UCSD-AML1 (cell line): ENCODE measurements around the gene CD40.
A peak's percentile ranks its signal among the peaks of the same experiment; 100 is the strongest.

ENCODE experiments used
- DNase-seq: peaks from one replicate; lab custom pipeline; 2025; ENCODE audit not compliant: unreplicated experiment; lab: John Stamatoyannopoulos, UW

The CD40 gene

DNA sequence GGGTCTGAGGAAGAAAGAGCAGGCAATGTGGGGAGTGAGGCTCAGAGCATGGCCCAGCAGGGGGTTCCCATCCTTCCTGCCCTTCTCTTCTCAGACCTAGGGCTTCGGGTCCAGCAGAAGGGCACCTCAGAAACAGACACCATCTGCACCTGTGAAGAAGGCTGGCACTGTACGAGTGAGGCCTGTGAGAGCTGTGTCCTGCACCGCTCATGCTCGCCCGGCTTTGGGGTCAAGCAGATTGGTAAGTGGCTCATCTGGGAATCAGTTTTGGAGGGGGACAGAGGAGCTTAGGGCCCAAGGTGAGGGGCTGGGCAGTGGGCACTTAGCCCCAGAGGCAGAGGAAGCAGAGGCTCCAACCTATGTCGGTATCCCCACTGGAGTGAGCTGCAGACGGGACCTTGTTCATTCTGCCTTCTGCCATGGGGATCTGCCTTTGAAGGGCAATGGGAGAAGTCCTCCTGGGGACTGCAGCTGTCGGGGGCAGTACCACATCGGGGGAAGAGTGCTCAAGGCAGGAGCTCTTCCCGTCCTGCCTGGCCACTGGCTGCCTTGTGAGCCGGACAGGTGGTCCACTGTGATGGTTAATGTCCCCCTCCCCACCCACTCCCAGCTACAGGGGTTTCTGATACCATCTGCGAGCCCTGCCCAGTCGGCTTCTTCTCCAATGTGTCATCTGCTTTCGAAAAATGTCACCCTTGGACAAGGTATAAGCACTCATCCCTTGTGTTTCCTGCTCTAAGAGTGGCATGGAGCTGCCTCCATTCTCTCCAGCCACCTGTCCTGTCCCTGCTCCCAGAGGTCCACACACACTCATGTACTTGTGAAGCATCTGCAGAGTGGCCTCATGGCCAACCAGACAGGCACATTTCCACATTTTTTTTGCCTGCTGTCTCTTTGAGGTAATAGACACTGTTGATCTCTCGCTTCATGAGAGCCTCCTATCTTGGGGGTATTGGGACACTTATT, 4.7 kb downstream of the CD40 start:
- no peak for DNase-seq

DNA sequence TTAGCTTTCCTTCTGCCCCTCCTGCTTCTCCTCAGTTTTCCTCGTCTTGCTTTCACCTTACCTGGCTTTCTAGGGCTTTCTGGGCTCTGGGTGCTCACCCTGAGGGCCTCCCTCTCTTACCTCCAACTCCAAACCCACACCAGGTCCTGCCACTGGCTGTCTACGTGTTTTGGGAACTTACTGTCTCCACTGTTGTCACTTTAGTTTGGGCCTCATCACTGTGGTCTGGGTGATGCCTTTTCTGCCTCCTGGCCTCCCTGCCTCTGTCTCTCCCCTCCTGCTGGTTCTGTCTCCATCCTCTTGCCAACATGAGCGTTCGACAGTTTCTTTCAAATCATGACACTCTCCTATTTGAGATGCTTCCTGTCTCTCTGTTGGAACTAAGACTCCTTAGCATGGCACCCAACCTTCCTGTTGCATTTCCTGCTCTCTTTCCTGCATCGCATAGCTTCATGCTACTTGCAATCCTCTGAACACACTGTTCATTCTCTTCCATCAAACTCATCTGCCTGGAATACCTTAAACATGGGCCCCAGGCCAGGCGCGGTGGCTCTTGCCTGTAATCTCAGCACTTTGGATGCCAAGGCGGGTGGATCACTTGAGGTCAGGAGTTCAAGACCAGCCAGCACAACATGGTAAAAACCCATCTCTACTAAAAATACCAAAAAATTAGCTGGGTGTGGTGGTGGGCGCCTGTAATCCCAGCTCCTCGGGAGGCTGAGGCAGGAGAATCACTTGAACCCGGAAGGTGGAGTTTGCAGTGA, 5.5 kb downstream of the CD40 start:
- DNase-seq = no peak

DNA sequence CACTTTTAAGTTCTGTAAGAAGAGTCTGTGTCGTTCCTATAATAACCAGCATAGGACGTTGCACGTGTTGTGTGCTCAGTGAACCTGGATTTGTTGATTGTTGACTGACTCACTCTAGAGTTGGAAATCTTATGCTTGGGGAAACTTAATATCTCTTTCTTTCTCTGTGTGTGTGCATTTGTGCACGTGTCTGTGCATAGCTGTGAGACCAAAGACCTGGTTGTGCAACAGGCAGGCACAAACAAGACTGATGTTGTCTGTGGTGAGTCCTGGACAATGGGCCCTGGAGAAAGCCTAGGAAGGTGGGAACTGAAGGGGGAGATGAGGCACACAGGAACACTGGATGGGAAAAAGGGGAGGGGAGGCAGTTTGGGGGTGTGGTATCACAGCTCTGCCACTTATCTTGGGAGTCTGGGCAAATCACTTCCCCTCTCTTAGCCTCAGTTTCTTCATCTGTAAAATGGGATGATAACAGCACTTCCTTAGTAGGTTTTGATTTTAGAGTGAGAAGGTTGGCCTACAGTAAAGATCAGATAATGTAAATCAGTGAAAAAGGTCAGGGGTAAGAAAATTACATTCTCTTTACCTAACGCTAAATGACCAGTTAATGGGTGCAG, 8.4 kb downstream of the CD40 start:
- no peak for DNase-seq

DNA sequence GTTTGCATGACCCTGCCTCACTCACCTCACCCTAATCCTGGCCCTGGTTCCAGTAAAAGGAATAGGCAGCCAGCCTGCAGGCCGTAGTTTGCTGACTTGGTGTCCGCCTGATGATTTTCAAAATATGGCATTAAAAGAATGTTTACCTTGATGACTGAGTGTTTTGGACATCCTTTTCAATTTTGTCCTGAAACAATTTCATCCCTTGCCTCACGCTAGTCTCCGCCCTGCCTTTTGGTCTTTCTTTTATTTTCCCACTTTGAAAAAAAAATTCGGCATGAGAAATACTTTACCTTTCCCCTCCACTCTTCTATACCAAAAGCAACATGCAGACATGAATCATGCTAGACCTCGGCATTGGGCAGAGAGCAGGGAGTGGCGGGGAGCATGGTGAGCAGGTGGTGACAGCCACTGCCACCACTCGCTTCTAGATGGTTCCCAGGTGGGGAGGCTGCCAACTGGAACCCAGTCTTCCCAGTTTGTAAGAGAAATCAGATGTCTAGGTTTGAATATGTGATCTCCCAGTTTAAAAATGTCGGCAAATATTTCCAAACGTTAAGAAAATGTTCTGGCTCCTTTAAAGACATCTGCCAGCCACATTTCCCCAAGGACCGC, 9.4 kb downstream of the CD40 start:
- DNase-seq = no peak

DNA sequence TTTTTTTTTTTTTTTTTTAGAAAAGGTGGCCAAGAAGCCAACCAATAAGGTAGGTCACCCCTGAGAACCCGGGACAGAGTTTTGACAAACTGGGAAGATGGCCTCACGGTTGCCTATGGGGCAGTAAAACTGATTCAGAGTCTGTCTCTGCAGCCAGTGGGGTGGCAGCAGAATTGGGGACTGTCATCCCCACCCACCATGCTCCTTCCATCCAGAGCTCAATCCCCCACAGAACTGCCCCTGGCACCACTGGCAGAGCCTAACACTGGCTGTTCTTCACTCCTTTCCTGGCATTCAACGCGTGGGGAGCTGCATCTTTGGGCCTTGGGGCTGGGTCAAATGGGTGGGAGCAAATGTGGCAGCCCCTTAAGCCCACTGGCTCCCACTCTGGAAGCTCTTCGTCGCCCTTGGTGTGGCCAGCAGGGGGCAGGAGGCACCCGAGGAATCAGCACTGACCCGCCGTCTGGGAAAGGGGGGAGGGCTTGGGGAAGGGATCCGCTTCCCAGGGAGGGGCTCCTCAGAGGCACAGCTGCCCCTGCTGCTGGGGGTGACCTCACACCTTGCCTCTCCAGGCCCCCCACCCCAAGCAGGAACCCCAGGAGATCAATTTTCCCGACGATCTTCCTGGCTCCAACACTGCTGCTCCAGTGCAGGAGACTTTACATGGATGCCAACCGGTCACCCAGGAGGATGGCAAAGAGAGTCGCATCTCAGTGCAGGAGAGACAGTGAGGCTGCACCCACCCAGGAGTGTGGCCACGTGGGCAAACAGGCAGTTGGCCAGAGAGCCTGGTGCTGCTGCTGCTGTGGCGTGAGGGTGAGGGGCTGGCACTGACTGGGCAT, 10.4 kb downstream of the CD40 start:
- peak; percentile 22 for DNase-seq

DNA sequence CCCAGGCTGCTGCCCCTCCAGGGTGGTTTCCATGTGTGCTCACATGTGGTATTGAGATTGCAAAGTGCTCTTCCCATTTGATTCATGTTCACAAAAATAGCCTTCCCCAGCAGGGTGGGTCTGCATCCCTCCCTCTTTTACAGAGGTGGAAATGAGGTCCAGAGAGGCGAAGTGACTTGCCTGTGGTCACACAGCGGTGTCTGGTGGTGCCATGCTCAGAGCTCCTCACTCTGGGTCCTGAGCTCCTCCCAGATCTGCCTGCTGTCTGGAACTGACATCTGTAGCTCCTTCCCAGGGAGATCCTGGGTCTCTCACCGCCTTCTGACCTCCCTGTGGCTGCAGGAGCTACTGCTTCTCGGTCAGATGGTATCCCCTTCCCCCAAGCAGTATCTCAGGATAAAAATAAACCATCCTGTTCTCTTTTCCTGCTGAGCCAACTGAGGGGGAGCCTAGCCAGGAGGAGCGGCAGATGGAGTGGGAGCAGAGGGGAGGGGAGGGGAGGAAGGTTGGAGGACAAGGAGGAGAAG, 11.9 kb downstream of the CD40 start:
- no peak for DNase-seq

DNA sequence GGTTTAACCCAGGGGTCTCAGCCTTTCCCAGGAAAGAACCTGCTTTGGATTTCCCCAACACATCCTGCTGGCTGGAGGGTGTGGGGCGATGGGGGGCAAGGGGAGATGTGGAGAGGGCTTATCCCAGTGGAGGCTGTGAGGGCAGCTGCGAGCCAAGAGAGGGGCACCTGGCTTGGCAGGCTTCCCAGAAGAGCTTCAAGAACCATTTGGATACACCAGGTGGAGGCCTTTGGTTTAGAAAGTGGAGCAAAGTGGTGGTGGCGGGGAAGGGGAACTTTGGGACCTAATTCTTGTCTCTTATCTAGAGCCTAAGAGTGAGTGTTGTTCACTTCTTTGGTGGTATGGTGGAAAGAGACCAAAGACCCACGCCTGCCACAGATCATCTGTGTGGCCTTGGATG, 12.4 kb downstream of the CD40 start:
- no peak for DNase-seq

DNA sequence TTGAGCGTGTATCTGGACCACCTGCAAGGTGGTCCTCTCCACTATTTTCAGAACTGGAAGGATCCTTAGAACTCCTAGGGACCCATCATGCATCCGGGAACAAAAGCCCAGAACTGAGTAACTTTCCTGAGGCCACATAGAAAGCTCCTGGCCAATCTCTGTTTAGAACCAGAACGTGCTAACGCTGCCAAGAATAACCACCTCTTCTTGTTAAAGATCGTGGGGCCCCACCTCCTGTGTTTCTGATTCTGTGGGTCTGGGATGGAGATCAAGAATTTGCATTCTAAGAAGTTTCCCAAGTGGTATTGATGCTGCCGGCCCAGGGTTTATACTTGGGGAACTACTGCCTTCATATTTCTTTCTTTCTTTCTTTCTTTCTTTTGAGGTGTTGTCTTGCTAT, 13.3 kb downstream of the CD40 start:
- DNase-seq = no peak

DNA sequence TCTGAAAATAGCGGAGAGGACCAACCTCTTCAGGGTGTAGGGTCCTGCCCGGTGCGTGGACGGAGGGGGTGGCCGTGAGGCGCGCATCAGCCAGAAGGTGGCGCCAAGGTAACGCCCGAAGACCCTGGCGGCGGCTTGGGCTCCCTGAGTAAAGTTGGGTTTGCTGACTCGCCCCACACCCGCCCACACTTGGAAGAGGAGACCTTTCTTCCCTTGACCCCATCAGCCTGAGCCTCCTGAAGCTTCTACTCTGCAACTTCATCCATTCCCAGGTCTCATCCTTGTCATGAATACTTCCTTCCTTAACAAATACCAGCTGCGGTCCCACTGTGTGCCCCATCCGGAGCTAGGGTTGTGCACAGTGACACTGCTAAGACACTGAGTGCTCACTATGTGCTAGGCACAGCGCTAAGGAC, 14.6 kb downstream of the CD40 start:
- DNase-seq = peak; percentile 75

DNA sequence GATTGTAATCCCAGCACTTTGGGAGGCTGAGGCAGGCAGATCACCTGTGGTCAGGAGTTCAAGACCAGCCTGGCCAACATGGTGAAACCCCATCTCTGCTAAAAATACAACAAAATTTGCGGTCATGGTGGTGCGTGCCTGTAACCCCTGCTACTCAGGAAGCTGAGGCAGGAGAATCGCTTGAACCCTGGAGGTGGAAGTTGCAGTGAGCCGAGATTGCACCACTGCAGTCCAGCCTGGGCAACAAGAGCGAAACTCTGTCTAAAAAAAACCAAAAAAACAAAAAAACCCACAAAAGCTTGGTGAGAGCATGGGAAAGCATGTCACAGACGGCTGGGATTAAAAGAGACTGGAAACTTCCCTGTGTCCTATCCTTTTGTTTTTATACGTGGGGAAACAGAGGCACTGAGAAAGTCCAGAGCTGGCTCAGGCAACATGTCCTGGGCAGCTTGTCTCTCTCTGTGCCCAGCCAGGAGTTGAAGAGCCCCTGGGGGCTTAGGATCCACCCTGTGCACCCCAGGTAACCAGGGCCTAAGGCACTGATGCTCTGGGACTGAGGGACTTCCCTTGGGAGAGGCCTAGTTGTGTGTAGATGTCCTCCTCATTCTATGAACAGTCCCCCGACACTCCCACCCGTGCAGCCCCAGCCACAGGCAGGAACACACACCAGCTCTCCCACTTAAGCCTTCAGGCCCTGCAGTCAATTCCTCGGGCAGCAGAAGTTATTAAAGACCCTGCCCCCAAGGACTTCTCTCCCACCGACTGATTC, 16.0 kb downstream of the CD40 start:
- DNase-seq = no peak

DNA sequence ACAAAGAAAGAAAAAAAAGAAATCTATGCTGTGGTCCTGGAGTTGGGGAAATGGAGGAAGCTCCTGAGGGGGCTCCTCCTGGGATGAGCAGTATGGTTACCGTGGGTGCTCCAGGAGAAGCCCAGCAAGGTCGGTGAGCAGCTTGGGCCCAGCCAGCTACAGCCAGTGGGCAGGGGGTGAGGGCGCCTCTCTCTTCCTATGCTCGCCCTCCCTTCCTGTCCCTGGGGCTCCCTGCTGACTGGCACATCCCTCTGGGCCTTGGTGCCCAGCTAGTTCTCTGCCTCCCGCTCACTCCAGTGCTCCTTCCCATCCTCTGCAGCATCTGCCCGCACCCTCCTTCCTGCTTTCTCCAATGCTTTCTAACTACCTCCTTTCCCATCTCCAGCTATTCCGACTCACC, 16.6 kb downstream of the CD40 start:
- DNase-seq = no peak

DNA sequence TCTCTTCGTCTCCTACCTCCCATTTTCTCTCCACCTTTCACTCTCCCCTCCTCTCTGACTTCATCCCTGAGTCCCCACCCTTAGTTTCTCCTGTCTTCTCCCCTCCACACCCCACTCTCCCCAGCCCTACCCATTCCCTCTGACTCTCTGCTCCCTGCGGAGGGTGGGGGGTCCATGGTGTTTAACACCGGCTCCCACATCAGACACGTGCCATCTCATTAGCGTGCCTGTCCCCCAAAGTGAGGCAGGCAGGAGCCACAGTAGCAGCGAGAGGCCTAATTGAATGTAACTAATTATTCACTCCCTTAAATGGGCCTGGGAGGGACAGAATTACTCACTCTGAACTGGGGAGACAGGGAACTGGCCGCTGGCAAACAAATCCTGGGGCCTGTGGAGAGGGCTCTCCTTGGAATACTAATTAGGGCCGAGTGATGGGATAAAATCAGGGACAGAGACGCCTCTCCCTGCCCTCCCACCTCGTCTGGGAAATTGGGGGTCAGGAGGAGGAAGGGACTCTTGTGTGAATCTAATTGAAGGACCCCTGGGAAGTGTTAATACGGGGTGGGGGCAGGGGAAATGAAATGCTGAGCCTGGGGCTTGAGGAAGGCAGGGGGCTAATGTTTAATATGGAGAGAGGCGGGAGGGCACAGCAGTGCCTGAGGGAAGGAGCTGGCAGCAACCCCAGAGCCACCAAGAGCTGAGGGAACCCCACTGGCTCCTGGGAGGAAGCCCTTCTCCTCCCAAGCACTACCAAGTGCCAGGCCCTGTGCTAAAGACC, 17.9 kb downstream of the CD40 start:
- no peak for DNase-seq

DNA sequence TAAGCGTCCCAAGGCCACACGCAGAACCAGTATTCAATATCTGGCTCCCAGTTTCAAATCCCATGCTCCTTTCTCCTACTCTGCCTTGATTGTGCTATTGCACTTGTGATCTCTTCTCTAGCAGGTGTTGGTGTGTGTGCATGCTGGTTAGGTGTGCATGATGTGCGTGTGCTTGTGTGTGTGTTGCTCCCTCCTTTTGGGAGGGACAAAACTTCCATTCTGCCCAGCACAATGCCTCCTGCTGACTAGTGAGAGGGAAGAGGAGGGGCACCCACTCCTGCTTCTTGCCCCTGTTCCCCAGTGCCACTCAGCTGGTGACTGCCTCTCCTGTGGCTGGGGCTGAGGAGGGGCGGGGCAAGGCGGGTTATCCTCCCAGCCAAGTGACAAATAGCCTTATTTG, 19.7 kb downstream of the CD40 start:
- DNase-seq = no peak

DNA sequence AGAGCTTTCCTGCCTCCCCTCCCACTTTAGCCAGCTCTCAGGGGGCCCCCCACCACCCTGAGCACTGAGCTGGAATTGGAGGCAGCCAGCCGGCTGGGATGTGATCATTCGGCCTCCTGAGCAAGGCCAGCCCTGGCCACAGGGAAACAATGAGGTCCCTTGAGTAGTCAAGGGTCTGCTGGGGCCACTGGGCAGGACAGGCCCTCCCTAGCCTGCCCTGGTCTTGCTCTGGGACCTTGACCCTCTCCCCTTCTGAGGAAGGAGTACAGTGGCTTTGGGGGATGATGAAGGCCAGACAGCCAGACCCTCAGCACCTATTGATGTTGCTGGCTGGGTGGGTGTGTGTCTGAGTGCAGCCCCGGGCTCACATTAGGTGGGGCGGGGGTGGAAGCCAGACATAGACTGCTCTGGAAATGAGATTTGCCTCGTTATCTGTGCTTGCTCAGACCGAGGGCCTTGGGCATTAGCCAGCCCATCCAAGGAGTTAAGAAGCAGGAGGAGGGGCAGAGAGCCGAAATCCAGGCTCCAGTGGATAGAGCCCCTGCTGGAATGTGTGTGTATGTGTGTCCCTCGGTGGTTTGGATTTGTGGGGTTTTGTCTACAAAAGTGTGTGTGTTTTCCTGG, 21.3 kb downstream of the CD40 start:
- DNase-seq = no peak

DNA sequence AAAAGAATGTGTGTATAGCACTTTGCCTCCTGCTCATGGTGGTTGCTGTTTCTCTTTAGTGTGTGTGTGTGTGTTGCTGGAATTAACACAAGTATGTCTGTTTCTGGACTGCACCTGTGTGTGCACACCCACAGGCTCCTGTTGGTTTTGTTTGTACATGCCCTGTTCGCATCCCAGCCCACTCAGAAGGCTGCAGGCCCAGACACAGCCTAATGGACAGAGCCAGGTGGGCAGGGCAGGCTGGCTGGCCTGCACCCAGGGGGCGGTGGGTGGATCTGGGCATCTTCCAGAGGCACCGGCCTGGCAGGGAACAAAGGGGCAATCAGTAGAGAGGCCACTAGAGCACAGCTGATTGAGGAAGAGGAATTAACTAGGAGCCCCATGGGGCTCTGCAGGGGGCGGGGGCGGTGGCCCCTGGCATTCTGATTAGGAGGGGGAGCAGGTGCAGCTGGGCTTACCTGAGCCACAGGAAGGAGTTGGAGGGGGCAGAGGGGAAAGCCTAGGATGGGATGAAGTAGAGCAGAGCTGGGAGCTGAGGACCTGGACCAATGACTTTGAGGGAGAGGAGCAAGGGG, 21.9 kb downstream of the CD40 start:
- no peak for DNase-seq

DNA sequence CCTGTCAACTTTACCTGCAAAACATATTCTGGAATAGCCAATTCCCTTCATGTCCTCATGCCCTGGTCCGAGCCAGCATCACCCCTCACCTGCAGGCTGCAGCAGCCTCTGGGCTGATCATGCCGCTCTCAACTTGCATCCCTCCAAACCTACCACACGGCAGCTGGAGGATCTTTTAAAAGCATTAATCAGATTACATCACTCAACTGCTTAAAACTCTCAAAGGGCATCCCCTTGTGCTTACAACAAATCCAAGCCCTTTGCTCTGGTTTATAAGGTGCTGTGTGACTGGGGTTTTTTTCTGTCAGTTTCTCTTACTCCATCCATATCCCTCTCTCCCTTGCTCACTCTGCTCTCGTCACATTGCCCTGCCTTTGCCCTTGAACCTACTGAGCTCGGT, 24.0 kb downstream of the CD40 start:
- DNase-seq = no peak

DNA sequence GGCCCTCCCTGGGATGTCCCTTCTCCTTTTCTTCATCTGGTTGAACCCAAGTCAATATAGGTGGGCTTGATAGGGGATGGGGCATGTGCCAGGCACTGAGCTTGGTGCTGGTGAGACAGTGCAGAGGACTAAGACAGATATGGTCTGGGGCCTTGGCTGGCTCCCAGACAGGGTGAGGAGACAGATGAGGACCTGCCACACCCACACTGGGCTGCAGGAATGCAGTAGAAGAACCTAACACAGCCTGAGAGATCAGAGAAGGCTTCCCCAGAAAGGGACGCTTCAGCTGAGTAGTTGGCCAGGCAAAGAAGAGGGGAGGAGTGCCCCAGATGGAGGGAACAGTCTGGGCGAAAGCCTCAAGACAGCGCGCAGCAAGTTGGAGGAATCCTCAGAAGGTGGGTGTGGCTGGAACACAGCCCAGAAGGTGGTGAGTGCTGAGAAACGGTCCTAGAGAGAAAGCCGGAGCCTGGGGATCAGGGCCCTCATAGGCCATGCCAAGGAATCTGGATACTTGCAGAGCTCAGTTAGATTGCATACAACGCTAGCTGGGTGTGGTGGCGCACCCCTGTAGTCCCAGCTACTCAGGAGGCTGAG, 26.4 kb downstream of the CD40 start:
- no peak for DNase-seq

DNA sequence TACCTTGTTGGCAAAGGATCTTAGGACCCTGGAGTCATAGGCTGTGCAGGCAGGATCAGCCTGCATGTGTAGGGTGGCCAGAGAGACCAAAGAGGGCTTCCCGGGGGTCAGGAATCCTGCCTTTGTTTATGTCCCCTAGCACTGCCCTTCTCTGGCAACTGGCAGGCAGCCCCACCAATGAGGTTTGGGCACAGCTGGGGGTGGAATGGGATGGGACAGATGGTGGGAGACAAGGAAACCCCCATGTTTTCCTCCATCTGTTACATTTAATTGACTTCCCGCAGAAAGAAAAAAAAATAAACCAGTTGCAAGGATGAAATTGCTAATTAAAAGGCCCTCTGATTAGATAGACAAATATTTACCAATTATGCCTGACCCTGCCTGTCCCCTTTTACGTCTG, 27.6 kb downstream of the CD40 start:
- no peak for DNase-seq
